Liver (tissue), 9 donors: ENCODE results near the gene AATK. TPM values are rescaled to one million over a fixed set of nuclear protein-coding genes. Genes with fewer than 3 reads are reported as not detected.

Experiments
- DNase-seq: peaks from one replicate; pipeline ENCODE4 v3.0.0-alpha.2; 2017; ENCODE audit warnings: low spot score
- H3K27ac ChIP-seq, 2 donors: one replicate each; pipeline ENCODE4 v1.7.0; 2013; ENCODE audit warnings: inconsistent platforms in 2 of 2, low read length in 2 of 2, control low read depth in 1 of 2, low read depth in 1 of 2, mild to moderate bottlenecking in 1 of 2
- H3K27me3 ChIP-seq, 4 donors: one replicate each; pipeline versions ENCODE4 v1.6.1 to v1.7.0; 2013; ENCODE audit warnings: low read length in 3 of 4, inconsistent platforms in 1 of 4, mild to moderate bottlenecking in 1 of 4, moderate library complexity in 1 of 4; ENCODE audit not compliant: control insufficient read depth in 4 of 4, insufficient read depth in 4 of 4
- H3K36me3 ChIP-seq, 4 donors: one replicate each; pipeline versions ENCODE4 v1.6.1 to v1.7.0; 2013; ENCODE audit warnings: low read length in 3 of 4, mild to moderate bottlenecking in 3 of 4, low read depth in 1 of 4, moderate library complexity in 1 of 4; ENCODE audit not compliant: control insufficient read depth in 4 of 4, insufficient read depth in 3 of 4
- H3K4me1 ChIP-seq, 4 donors: one replicate each; pipeline versions ENCODE4 v1.6.1 to v1.7.0; 2013; ENCODE audit warnings: low read length in 3 of 4, mild to moderate bottlenecking in 3 of 4, moderate library complexity in 1 of 4; ENCODE audit not compliant: control insufficient read depth in 4 of 4, insufficient read depth in 4 of 4
- H3K4me3 ChIP-seq, 3 donors: one replicate each; pipeline versions ENCODE4 v1.6.1 to v1.7.0; 2013; ENCODE audit warnings: low read length in 3 of 3, control low read depth in 1 of 3, low read depth in 1 of 3, mild to moderate bottlenecking in 1 of 3
- H3K9ac ChIP-seq, 2 donors: one replicate each; pipeline ENCODE4 v1.7.0; 2013; ENCODE audit warnings: low read length in 2 of 2, mild to moderate bottlenecking in 2 of 2, moderate library complexity in 2 of 2, control low read depth in 1 of 2, low read depth in 1 of 2
- H3K9me3 ChIP-seq, 4 donors: one replicate each; pipeline versions ENCODE4 v1.6.1 to v1.7.0; 2013; ENCODE audit warnings: low read length in 3 of 4; ENCODE audit not compliant: control insufficient read depth in 4 of 4
- ATF3 ChIP-seq: IDR thresholded peaks from 2 replicates; pipeline ENCODE4 v1.6.1; 2016; ENCODE audit warnings: antibody characterized with exemption
- CTCF ChIP-seq: fragments of 150-350 bp; IDR thresholded peaks from 2 replicates; pipeline ENCODE4 v1.5.1; 2017; ENCODE audit warnings: improper control_type of control experiment, low read depth, low read length; ENCODE audit not compliant: missing input control
- EGR1 ChIP-seq, 2 donors: IDR thresholded peaks; 2 replicates each; pipeline ENCODE4 v1.6.1; 2016 to 2018; ENCODE audit warnings: antibody characterized with exemption in 2 of 2, low read depth in 2 of 2
- FOXA1 ChIP-seq: IDR thresholded peaks from 2 replicates; pipeline ENCODE4 v1.6.1; 2016; ENCODE audit warnings: antibody characterized with exemption
- GABPA ChIP-seq, 2 donors: IDR thresholded peaks in 1 of 2; conservative IDR thresholded peaks in 1 of 2; 2 replicates each; pipeline ENCODE4 v1.6.1; 2016; ENCODE audit warnings: antibody characterized with exemption in 2 of 2, mild to moderate bottlenecking in 1 of 2, moderate library complexity in 1 of 2
- HNF4A ChIP-seq, 2 donors: conservative IDR thresholded peaks; 2 replicates each; pipeline ENCODE4 v1.6.1; 2016; ENCODE audit warnings: antibody characterized with exemption in 2 of 2, mild to moderate bottlenecking in 2 of 2
- HNF4G ChIP-seq: IDR thresholded peaks from 2 replicates; pipeline ENCODE4 v1.6.1; 2016; ENCODE audit warnings: antibody characterized with exemption
- JUND ChIP-seq, 2 donors: IDR thresholded peaks; 2 replicates each; pipeline ENCODE4 v1.6.1; 2016; ENCODE audit warnings: antibody characterized with exemption in 2 of 2
- MAX ChIP-seq: IDR thresholded peaks from 2 replicates; pipeline ENCODE4 v1.6.1; 2016; ENCODE audit warnings: antibody characterized with exemption
- NR2F2 ChIP-seq: IDR thresholded peaks from 2 replicates; pipeline ENCODE4 v1.6.1; 2016; ENCODE audit warnings: antibody characterized with exemption
- RAD21 ChIP-seq, 2 donors: IDR thresholded peaks; 2 replicates each; pipeline ENCODE4 v1.6.1; 2016; ENCODE audit warnings: antibody characterized with exemption in 2 of 2, mild to moderate bottlenecking in 2 of 2
- REST ChIP-seq: IDR thresholded peaks from 2 replicates; pipeline ENCODE4 v1.6.1; 2016; ENCODE audit warnings: antibody characterized with exemption, mild to moderate bottlenecking
- RXRA ChIP-seq, 2 donors: IDR thresholded peaks; 2 replicates each; pipeline ENCODE4 v1.6.1; 2017 to 2018; ENCODE audit warnings: antibody characterized with exemption in 2 of 2, mild to moderate bottlenecking in 1 of 2
- SP1 ChIP-seq: IDR thresholded peaks from 2 replicates; pipeline ENCODE4 v1.6.1; 2018; ENCODE audit warnings: antibody characterized with exemption, mild to moderate bottlenecking
- TAF1 ChIP-seq: conservative IDR thresholded peaks from 2 replicates; pipeline ENCODE4 v1.6.1; 2016; ENCODE audit warnings: antibody characterized with exemption, mild to moderate bottlenecking
- YY1 ChIP-seq: IDR thresholded peaks from 2 replicates; pipeline ENCODE4 v1.6.1; 2016; ENCODE audit warnings: antibody characterized with exemption, mild to moderate bottlenecking
- ZBTB33 ChIP-seq: IDR thresholded peaks from 2 replicates; pipeline ENCODE4 v1.6.1; 2016; ENCODE audit warnings: antibody characterized with exemption
- WGBS: extraction: QIAGEN DNeasy Blood & Tissue Kit; methylation state at CpG from one replicate; pipeline ENCODE4 v1.1.7; 2013; 5-methylcytosine and 5-hydroxymethylcytosine counted together
- polyA plus RNA-seq, 2 donors: library from polyadenylated mRNA; stranded (reverse) in 1 of 2; unstranded in 1 of 2; fragments of 200-250 nt in 1 of 2; fragments of >200 nt in 1 of 2; fragmentation: Nextera tagmentation in 1 of 2; extraction: Ambion mirVana in 1 of 2; gene quantifications; one replicate each; pipeline versions ENCODE4 v1.2.1 to v1.2.3, GENCODE V29; 2013 to 2015
- total RNA-seq, 2 donors: library from RNA; depleted of rRNA; stranded (reverse); fragments of >200 nt; gene quantifications; one replicate each; pipeline ENCODE4 v1.2.3, GENCODE V29; 2014
- donor health status: healthy.
- donor health status: healthy.
- donor health status: healthy.
- donor health status: healthy.
- donor health status: healthy.

AATK gene
- total and polyA plus RNA-seq, 4 donors = 0.24 to 2.3 (median 0.62) TPM

GRCh38 chr17:81112450-81112849, 53.6 kb downstream of the AATK start (continued):
- TF ChIP-seq JUND (IDR thresholded peaks at IDR 0.05) (no peak), EGR1 (IDR thresholded peaks at IDR 0.05; ENCODE audit: low read depth in 2 of 2) (no peak), RAD21 (IDR thresholded peaks at IDR 0.05) (no peak), YY1 (no peak)

GRCh38 chr17:81111066-81111465, 55.0 kb downstream of the AATK start:
- Histone ChIP-seq H3K27me3 (no peaks in the 10 kb centered on the region), H3K4me3 (no peak overlapping the region), H3K27ac (no peak overlapping the region), H3K36me3 (peaks cover 6 to 47% (median 18%) of the 10 kb centered on the region in 4 donors), H3K9ac (no peak overlapping the region), H3K9me3 (no peaks in the 10 kb centered on the region), H3K4me1 (peaks cover 0 to 14% (median 5%) of the 10 kb centered on the region in 4 donors)
- DNase-seq = no peak
- TF ChIP-seq RXRA (IDR thresholded peaks at IDR 0.05) (no peak), GABPA (IDR thresholded peaks at IDR 0.05 in 1 of 2, conservative IDR thresholded peaks at IDR 0.05 in 1 of 2) (no peak), HNF4A (conservative IDR thresholded peaks at IDR 0.05) (no peak), NR2F2 (no peak), YY1 (no peak), ATF3 (no peak), SP1 (no peak), MAX (no peak), FOXA1 (no peak), ZBTB33 (no peak), REST (no peak), CTCF (no peak), EGR1 (IDR thresholded peaks at IDR 0.05; ENCODE audit: low read depth in 2 of 2) (no peak), RAD21 (IDR thresholded peaks at IDR 0.05) (no peak), TAF1 (no peak), JUND (IDR thresholded peaks at IDR 0.05) (no peak), HNF4G (no peak)
- WGBS = 83% methylated on average over 10 of the region's 10 CpGs
